Upper lobe of left lung (tissue), 6 donors: ENCODE results near the gene ARAP1. TPM values are rescaled to one million over a fixed set of nuclear protein-coding genes. Genes with fewer than 3 reads are reported as not detected.

Experiments
- ATAC-seq, 2 donors: fragments of 200-7000 bp; cut with Tn5 transposase; one replicate each; pipeline ENCODE4 v1.9.1; 2022; ENCODE audit warnings: mild to moderate bottlenecking in 2 of 2, moderate library complexity in 2 of 2; ENCODE audit not compliant: low FRiP score in 2 of 2
- DNase-seq, 2 donors: peaks; one replicate each; pipeline ENCODE4 v3.0.0-alpha.2; 2019 to 2020
- H3K27ac ChIP-seq, 4 donors: fragments of 200-600 bp; sonication (generic); one replicate each; pipeline ENCODE4 v1.5.1; 2016 to 2019
- H3K27me3 ChIP-seq, 4 donors: fragments of 200-600 bp; sonication (generic); one replicate each; pipeline ENCODE4 v1.5.1; 2017 to 2019
- H3K36me3 ChIP-seq, 4 donors: fragments of 200-600 bp; sonication (generic); one replicate each; pipeline ENCODE4 v1.5.1; 2016 to 2019
- H3K4me1 ChIP-seq, 4 donors: fragments of 200-600 bp; sonication (generic); one replicate each; pipeline ENCODE4 v1.5.1; 2018 to 2019
- H3K4me3 ChIP-seq, 4 donors: fragments of 200-600 bp; sonication (generic); one replicate each; pipeline ENCODE4 v1.5.1; 2017 to 2019; ENCODE audit warnings: mild to moderate bottlenecking in 2 of 4, moderate library complexity in 1 of 4
- H3K9me3 ChIP-seq, 4 donors: fragments of 200-600 bp; sonication (generic); one replicate each; pipeline ENCODE4 v1.5.1; 2018 to 2019
- CTCF ChIP-seq, 6 experiments: fragments of 450-650 bp in 4 of 6; fragments of 200-600 bp in 2 of 6; sonication (generic) in 2 of 6; IDR thresholded peaks; one replicate each; pipeline ENCODE4 v1.5.1; 2016 to 2019; ENCODE audit warnings: antibody characterized with exemption in 6 of 6
- EP300 ChIP-seq, 4 donors: sonication (generic); formaldehyde crosslinking; IDR thresholded peaks; one replicate each; pipeline ENCODE4 v1.5.1; 2017; ENCODE audit warnings: antibody characterized with exemption in 4 of 4, control low read depth in 2 of 4
- POLR2A ChIP-seq, 4 donors: fragments of 450-650 bp; IDR thresholded peaks; one replicate each; pipeline ENCODE4 v1.5.1; 2016 to 2017; ENCODE audit warnings: antibody characterized with exemption in 4 of 4, mild to moderate bottlenecking in 2 of 4
- POLR2AphosphoS5 ChIP-seq, 2 donors: sonication (generic); formaldehyde crosslinking; IDR thresholded peaks; one replicate each; pipeline ENCODE4 v1.5.1; 2017; ENCODE audit warnings: antibody characterized with exemption in 2 of 2
- WGBS, 2 donors: methylation state at CpG; one replicate each; pipeline ENCODE4 v1.1.5; 2017 to 2018; 5-methylcytosine and 5-hydroxymethylcytosine counted together
- total RNA-seq, 6 donors: library from RNA; depleted of rRNA in 4 of 6; stranded (reverse); fragments of >200 nt in 4 of 6; gene quantifications; one replicate each; pipeline versions ENCODE4 v1.1.0 to v1.2.1, GENCODE V29; 2016 to 2021
- donor health status: DM: no; HTN: no; CAD: no; lungs with moderate emphysema.
- donor health status: DM: no; HTN: yes; CAD: no; lungs with severe emphysema.

Gene ARAP1
- total RNA-seq, 6 donors from 2014 or later, result 217 to 1,154 (median 269) TPM

DNA sequence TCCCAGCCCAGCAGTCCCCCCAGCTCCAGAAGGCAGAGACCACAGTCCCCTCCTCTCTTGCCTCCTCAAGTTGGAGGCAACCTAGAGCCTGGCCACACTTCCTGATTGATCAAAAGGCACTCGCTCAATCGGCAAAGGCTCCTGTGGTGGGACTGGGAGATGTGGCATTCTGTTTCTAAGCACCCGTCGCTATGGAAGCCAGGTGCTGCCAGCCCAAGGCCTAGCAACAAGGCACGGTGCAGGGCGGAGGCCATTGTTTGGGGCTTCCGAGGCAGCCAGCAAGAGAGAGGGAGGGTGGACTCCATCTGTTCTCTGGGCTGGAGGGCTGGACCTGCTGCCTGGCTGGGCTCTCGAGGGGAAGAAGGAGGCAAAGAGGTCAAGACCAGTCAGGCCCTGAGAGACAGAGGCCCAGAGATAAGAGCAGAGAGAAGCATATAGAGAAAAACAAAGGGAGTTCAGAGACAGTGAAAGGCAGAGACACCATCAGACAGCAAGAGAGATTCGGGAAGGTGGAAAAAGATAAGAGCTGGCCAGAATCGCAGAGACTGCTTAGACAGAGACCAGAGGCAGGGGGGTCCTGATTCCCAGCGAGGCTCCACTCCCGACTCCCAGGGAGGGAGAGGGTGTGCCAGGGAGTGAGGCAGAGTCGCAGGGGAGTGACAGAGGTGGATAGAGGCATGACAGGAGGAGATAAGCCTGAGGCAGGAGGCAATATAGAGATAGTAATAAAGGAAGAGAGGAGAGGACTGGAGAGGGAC is 99.2 kb downstream of the ARAP1 start:
- H3K27ac ChIP-seq, result no peak overlapping the region
- 62 to 77% methylated on average over 10 to 13 of the region's 13 CpGs for WGBS, 2 donors

DNA sequence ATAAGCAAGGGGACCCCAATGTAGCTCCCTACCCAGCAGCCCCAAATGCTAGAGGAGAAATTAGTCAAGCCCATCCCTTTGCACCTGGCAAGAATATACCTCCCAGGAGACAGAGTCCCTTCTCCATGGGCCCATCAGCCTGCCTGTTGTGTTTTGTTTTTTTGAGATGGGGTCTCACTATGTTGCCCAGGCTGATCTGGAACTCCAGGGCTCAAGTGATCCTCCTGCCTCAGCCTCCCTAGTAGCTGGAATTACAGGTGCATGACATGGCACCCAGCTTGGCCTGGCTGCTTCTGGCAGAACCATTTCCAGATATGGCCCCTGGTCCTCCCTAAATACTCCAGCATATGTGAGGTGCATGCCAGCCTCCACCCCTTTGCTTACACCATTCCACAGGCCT is 100.1 kb downstream of the ARAP1 start:
- TF ChIP-seq EP300 (IDR thresholded peaks at IDR 0.05) (no peak), POLR2A (IDR thresholded peaks at IDR 0.05) (no peak), POLR2AphosphoS5 (IDR thresholded peaks at IDR 0.05) (no peak), CTCF (IDR thresholded peaks at IDR 0.05) (no peak)
- DNase-seq, result no peak
- no peak overlapping the region for H3K4me3 ChIP-seq
- H3K9me3 ChIP-seq, result no peaks in the 10 kb centered on the region
- no peaks in the 10 kb centered on the region for H3K4me1 ChIP-seq
- H3K27me3 ChIP-seq, result no peaks in the 10 kb centered on the region
- no peaks in the 10 kb centered on the region for H3K36me3 ChIP-seq
- H3K27ac ChIP-seq, result no peak overlapping the region
- ATAC-seq, result no peak

More for the DNA sequence above, 99.2 kb downstream of the ARAP1 start:
- ATAC-seq (no peak), DNase-seq (no peak)
- H3K9me3 ChIP-seq, result no peaks in the 10 kb centered on the region
- no peaks in the 10 kb centered on the region for H3K36me3 ChIP-seq
- no peaks in the 10 kb centered on the region for H3K27me3 ChIP-seq
- TF ChIP-seq EP300 (IDR thresholded peaks at IDR 0.05), result no peak
- H3K4me1 ChIP-seq, result no peaks in the 10 kb centered on the region
- H3K4me3 ChIP-seq, result no peak overlapping the region

- 69 to 90% methylated on average over 3 to 5 of the region's 5 CpGs for WGBS, 2 donors
- H3K27ac ChIP-seq, result no peak overlapping the region
- H3K27me3 ChIP-seq, result no peaks in the 10 kb centered on the region
- H3K36me3 ChIP-seq, result no peaks in the 10 kb centered on the region
- no peak for DNase-seq
- H3K4me3 ChIP-seq, result no peak overlapping the region
- H3K9me3 ChIP-seq, result no peaks in the 10 kb centered on the region
- H3K4me1 ChIP-seq, result no peaks in the 10 kb centered on the region
- ATAC-seq, result no peak
- TF ChIP-seq POLR2AphosphoS5 (IDR thresholded peaks at IDR 0.05), result no peak
- TF ChIP-seq CTCF (IDR thresholded peaks at IDR 0.05), result no peak
- TF ChIP-seq EP300 (IDR thresholded peaks at IDR 0.05), result no peak
- no peak for TF ChIP-seq POLR2A (IDR thresholded peaks at IDR 0.05)
Observed at GRCh38 chr11:72649215-72649976, 102.8 kb downstream of the ARAP1 start.

GRCh38 chr11:72648384-72649136 is 103.6 kb downstream of the ARAP1 start:
- TF ChIP-seq CTCF (IDR thresholded peaks at IDR 0.05), result no peak
- TF ChIP-seq EP300 (IDR thresholded peaks at IDR 0.05), result no peak
- WGBS, 2 donors, result 75 to 85% methylated on average over 7 of the region's 7 CpGs
- no peak for ATAC-seq

DNA sequence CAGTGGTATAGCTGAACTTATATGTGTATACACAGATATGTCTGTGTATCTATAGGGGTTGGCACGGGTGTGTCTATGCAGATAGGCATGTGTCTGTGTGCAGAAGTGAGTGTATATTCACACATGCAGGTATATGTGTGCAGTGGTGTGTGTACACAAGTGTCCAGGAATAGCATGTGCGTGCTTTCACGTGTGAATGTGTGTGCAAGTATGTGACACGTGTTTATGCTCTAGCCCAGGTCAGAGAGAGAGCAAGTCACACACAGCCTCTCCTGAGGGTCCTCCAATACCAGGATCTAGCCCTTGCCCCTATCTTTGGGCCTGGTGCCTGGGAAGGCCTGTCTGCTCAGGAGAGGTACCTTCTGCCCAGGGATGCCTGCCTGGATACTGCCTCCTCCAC is 104.3 kb downstream of the ARAP1 start:
- H3K4me1 ChIP-seq, result peaks cover 4 to 8% (median 6%) of the 10 kb centered on the region in 4 donors
- no peak for TF ChIP-seq POLR2AphosphoS5 (IDR thresholded peaks at IDR 0.05)
- TF ChIP-seq POLR2A (IDR thresholded peaks at IDR 0.05), result no peak
- TF ChIP-seq EP300 (IDR thresholded peaks at IDR 0.05), result no peak
- TF ChIP-seq CTCF (IDR thresholded peaks at IDR 0.05), result no peak
- H3K27me3 ChIP-seq, result no peaks in the 10 kb centered on the region
- no peaks in the 10 kb centered on the region for H3K36me3 ChIP-seq
- DNase-seq (no peak), ATAC-seq (no peak)
- no peak overlapping the region for H3K4me3 ChIP-seq
- no peak overlapping the region for H3K27ac ChIP-seq
- H3K9me3 ChIP-seq, result no peaks in the 10 kb centered on the region
- WGBS, 2 donors, result 84 to 88% methylated on average over 4 of the region's 4 CpGs

More at GRCh38 chr11:72648384-72649136, 103.6 kb downstream of the ARAP1 start:
- H3K4me1 ChIP-seq, result peaks cover 0 to 1% (median under 1%) of the 10 kb centered on the region in 4 donors
- no peaks in the 10 kb centered on the region for H3K36me3 ChIP-seq
- DNase-seq, result no peak
- H3K27ac ChIP-seq, result no peak overlapping the region
- no peaks in the 10 kb centered on the region for H3K27me3 ChIP-seq
- no peak overlapping the region for H3K4me3 ChIP-seq
- H3K9me3 ChIP-seq, result no peaks in the 10 kb centered on the region
